H1 (cell line): ENCODE measurements around the gene DOCK1. TPM values are rescaled to one million over a fixed set of nuclear protein-coding genes. Genes with fewer than 3 reads are reported as not detected.
"Not testable (repeated sequence)": the region's sequence is repeated elsewhere in the genome, so short reads cannot be mapped to it uniquely, and the experiment has no call there.

ENCODE experiments used
- CTCF ChIA-PET: fragments of 300-600 bp; sonication (Branson Sonifier 250); formaldehyde crosslinking; loops from one replicate; lab custom pipeline; 2021; ENCODE audit not compliant: partially characterized antibody; lab: Charles Lee
- POLR2A ChIA-PET: fragments of 300-600 bp; sonication (Branson Sonifier 250); formaldehyde crosslinking; loops from one replicate; lab custom pipeline; 2021; ENCODE audit warnings: inconsistent platforms; ENCODE audit not compliant: partially characterized antibody; lab: Charles Lee
- DNase-seq, 2 experiments: peaks; one replicate each; pipeline versions ENCODE4 v3.0.0 to v3.0.0-alpha.2; 2010 to 2022; ENCODE audit warnings: low spot score in 2 of 2, low read depth in 1 of 2, mixed read lengths in 1 of 2
- FAIRE-seq: peaks from 2 replicates; lab custom pipeline; 2011; peaks lifted over from hg19 to GRCh38; lab: Jason Lieb, UNC
- H2AFZ ChIP-seq: 2 replicates; pipeline ENCODE4 v1.8.1; 2012; ENCODE audit warnings: low read length, inconsistent platforms
- H2AK5ac ChIP-seq: 2 replicates; pipeline ENCODE4 v1.6.1; 2013; ENCODE audit warnings: low read depth, low read length
- H2BK120ac ChIP-seq: replicated peaks from 2 replicates; pipeline ENCODE3; 2013; ENCODE audit warnings: low read depth, low read length, inconsistent platforms
- H2BK12ac ChIP-seq: 2 replicates; pipeline ENCODE4 v1.6.1; 2013; ENCODE audit warnings: low read depth, low read length
- H2BK15ac ChIP-seq: 2 replicates; pipeline ENCODE4 v1.6.1; 2013; ENCODE audit warnings: low read length
- H2BK20ac ChIP-seq: 2 replicates; pipeline ENCODE4 v1.6.1; 2013; ENCODE audit warnings: low read length
- H2BK5ac ChIP-seq: 2 replicates; pipeline ENCODE4 v1.6.1; 2013; ENCODE audit warnings: low read depth, low read length
- H3K14ac ChIP-seq: 2 replicates; pipeline ENCODE4 v1.6.1; 2013; ENCODE audit warnings: inconsistent platforms; ENCODE audit not compliant: insufficient read length
- H3K18ac ChIP-seq: 2 replicates; pipeline ENCODE4 v1.6.1; 2013; ENCODE audit warnings: low read length; ENCODE audit errors: extremely low read depth
- H3K23ac ChIP-seq: 2 replicates; pipeline ENCODE4 v1.6.1; 2013; ENCODE audit warnings: inconsistent platforms; ENCODE audit not compliant: insufficient read length
- H3K23me2 ChIP-seq: 2 replicates; pipeline ENCODE4 v1.6.1; 2013; ENCODE audit warnings: low read depth, low read length
- H3K27ac ChIP-seq: 2 replicates; pipeline ENCODE4 v1.6.1; 2011; ENCODE audit warnings: low read depth, low read length, inconsistent platforms
- H3K27me3 ChIP-seq, 4 experiments: replicated peaks in 1 of 4; 1 replicate in 1 of 4; 2 replicates in 3 of 4; pipeline versions ENCODE4 v1.6.1 to v1.8.1; 2011 to 2013; ENCODE audit warnings: low read length in 3 of 4, mild to moderate bottlenecking in 3 of 4, inconsistent platforms in 2 of 4, mixed read lengths in 2 of 4, moderate library complexity in 1 of 4; ENCODE audit not compliant: control insufficient read depth in 3 of 4, insufficient read depth in 3 of 4; ENCODE audit errors: extremely low read depth in 1 of 4
- H3K36me3 ChIP-seq, 4 experiments: 2 replicates each; pipeline versions ENCODE4 v1.6.1 to v1.8.1; 2011 to 2013; ENCODE audit warnings: mild to moderate bottlenecking in 4 of 4, low read length in 3 of 4, moderate library complexity in 2 of 4, control low read depth in 1 of 4, inconsistent platforms in 1 of 4; ENCODE audit not compliant: insufficient read depth in 4 of 4, control insufficient read depth in 2 of 4
- H3K4ac ChIP-seq: replicated peaks from 2 replicates; pipeline ENCODE3; 2013; ENCODE audit warnings: low read length, low read depth, mixed read lengths, inconsistent platforms; ENCODE audit not compliant: insufficient read length
- H3K4me1 ChIP-seq, 4 experiments: replicated peaks in 1 of 4; 1 replicate in 1 of 4; 2 replicates in 3 of 4; pipeline versions ENCODE4 v1.6.1 to v1.8.1; 2011 to 2013; ENCODE audit warnings: low read length in 3 of 4, inconsistent platforms in 2 of 4, mixed read lengths in 1 of 4; ENCODE audit not compliant: insufficient read depth in 4 of 4, control insufficient read depth in 3 of 4
- H3K4me2 ChIP-seq, 2 experiments: 2 replicates each; pipeline versions ENCODE4 v1.6.1 to v1.8.1; 2011 to 2013; ENCODE audit warnings: low read depth in 2 of 2, low read length in 2 of 2, control low read depth in 1 of 2, inconsistent platforms in 1 of 2, mild to moderate bottlenecking in 1 of 2; ENCODE audit not compliant: insufficient read depth in 1 of 2
- H3K4me3 ChIP-seq, 4 experiments: fragments of 200-600, 300-600 bp in 1 of 4; sonication (generic), shearing (Covaris generic), sonication (Bioruptor Twin) in 1 of 4; 2 replicates each; pipeline versions ENCODE4 v1.5.1 to v1.8.1; 2011 to 2016; ENCODE audit warnings: low read length in 4 of 4, low read depth in 3 of 4, control low read depth in 2 of 4, inconsistent platforms in 2 of 4, mild to moderate bottlenecking in 2 of 4, mixed read lengths in 1 of 4, moderate library complexity in 1 of 4; ENCODE audit not compliant: insufficient read depth in 2 of 4; ENCODE audit errors: extremely low read depth in 1 of 4
- H3K56ac ChIP-seq: replicated peaks from 2 replicates; pipeline ENCODE3; 2013; ENCODE audit warnings: low read depth, mild to moderate bottlenecking, mixed read lengths, low read length, inconsistent platforms; ENCODE audit not compliant: insufficient read length
- H3K79me1 ChIP-seq: 2 replicates; pipeline ENCODE4 v1.6.1; 2013; ENCODE audit warnings: low read depth, low read length, control low read depth
- H3K79me2 ChIP-seq, 2 experiments: 2 replicates each; pipeline versions ENCODE4 v1.6.1 to v1.8.1; 2012 to 2013; ENCODE audit warnings: low read length in 2 of 2, mild to moderate bottlenecking in 2 of 2, inconsistent platforms in 1 of 2; ENCODE audit not compliant: insufficient read depth in 2 of 2, control insufficient read depth in 1 of 2
- H3K9ac ChIP-seq, 4 experiments: replicated peaks in 1 of 4; 1 replicate in 1 of 4; 2 replicates in 3 of 4; pipeline versions ENCODE4 v1.6.1 to v1.8.1; 2011 to 2013; ENCODE audit warnings: low read depth in 3 of 4, low read length in 3 of 4, control low read depth in 2 of 4, mild to moderate bottlenecking in 2 of 4, moderate library complexity in 2 of 4, inconsistent platforms in 1 of 4; ENCODE audit errors: extremely low read depth in 1 of 4
- H3K9me3 ChIP-seq, 2 experiments: 2 replicates each; pipeline versions ENCODE4 v1.6.1 to v1.8.1; 2012 to 2013; ENCODE audit warnings: mild to moderate bottlenecking in 2 of 2, moderate library complexity in 2 of 2, control low read depth in 1 of 2, inconsistent platforms in 1 of 2, low read depth in 1 of 2, low read length in 1 of 2, mixed read lengths in 1 of 2; ENCODE audit not compliant: insufficient read depth in 2 of 2
- H4K20me1 ChIP-seq, 2 experiments: replicated peaks in 1 of 2; 2 replicates each; pipeline versions ENCODE3 to v1.8.1; 2011 to 2013; ENCODE audit warnings: inconsistent platforms in 2 of 2, low read length in 2 of 2, mild to moderate bottlenecking in 1 of 2; ENCODE audit not compliant: insufficient read depth in 2 of 2, control insufficient read depth in 1 of 2
- H4K5ac ChIP-seq: 2 replicates; pipeline ENCODE4 v1.6.1; 2013; ENCODE audit warnings: low read length, low read depth, mixed read lengths, inconsistent platforms; ENCODE audit not compliant: insufficient read length
- H4K8ac ChIP-seq: 2 replicates; pipeline ENCODE4 v1.8.0; 2013; ENCODE audit warnings: mild to moderate bottlenecking, moderate library complexity, low read length, inconsistent platforms; ENCODE audit not compliant: insufficient read depth; ENCODE audit errors: extremely low read depth
- H4K91ac ChIP-seq: replicated peaks from 2 replicates; pipeline ENCODE3; 2013; ENCODE audit warnings: low read length, mixed read lengths, inconsistent platforms; ENCODE audit not compliant: insufficient read length
- SP2 ChIP-seq: IDR thresholded peaks from 2 replicates; pipeline ENCODE4 v1.6.1; 2012; ENCODE audit warnings: mild to moderate bottlenecking, low read length, inconsistent platforms
- WGBS, 2 experiments: shearing (Covaris generic) in 1 of 2; methylation state at CpG; one replicate each; pipeline versions ENCODE4 v1.1.6 to v1.1.7; 2013 to 2015; ENCODE audit warnings: low lambda C conversion rate in 2 of 2, mixed read lengths in 2 of 2, inconsistent platforms in 1 of 2, low coverage in 1 of 2, missing lambda C conversion rate in 1 of 2; ENCODE audit not compliant: insufficient replicate concordance in 2 of 2, insufficient coverage in 1 of 2, insufficient read length in 1 of 2; ENCODE audit errors: extremely low coverage in 1 of 2, missing lambda C conversion rate in 1 of 2; 5-methylcytosine and 5-hydroxymethylcytosine counted together
- polyA plus RNA-seq, 7 experiments: library from polyadenylated mRNA; depleted of rRNA in 3 of 7; stranded (reverse) in 5 of 7; unstranded in 2 of 7; fragments of >200 nt in 5 of 7; fragments of 200-250 nt in 2 of 7; gene quantifications; 1 replicate in 5 of 7; 2 replicates in 1 of 7; 4 replicates in 1 of 7; pipeline versions ENCODE4 v1.2.1 to v1.2.3, GENCODE V29; 2011 to 2013; ENCODE audit warnings: missing spikeins in 2 of 7, mixed read lengths in 2 of 7
- total RNA-seq: library from RNA; stranded (reverse); fragmentation: NEBNext Ultra II Directional; extraction: Animal tissue kit (Norgen Biotek cat#: 25700); gene quantifications from 2 replicates; pipeline ENCODE4 v1.2.1, GENCODE V29; 2021

DOCK1 gene
- total and polyA plus RNA-seq, 2 of the 8 experiments (the other 6 are each of a cell fraction or from before 2014, with no cell fraction given) = 11.6 to 53.0 TPM

- CTCF ChIA-PET = interaction anchor here (0.6 kb wide), 1 partner anchor 472 kb away, joined by 3 read pairs; no protein-coding TSS in a partner anchor
- no peak overlapping the region for H2BK5ac ChIP-seq
- no peak overlapping the region for H3K14ac ChIP-seq
- H3K36me3 ChIP-seq = no peaks in the 10 kb centered on the region
- no peak overlapping the region for H4K5ac ChIP-seq
- no peak overlapping the region for H2AFZ ChIP-seq
- H3K79me1 ChIP-seq = no peaks in the 10 kb centered on the region
- no peak overlapping the region for H4K91ac ChIP-seq
- no peaks in the 10 kb centered on the region for H3K23me2 ChIP-seq
- H3K27ac ChIP-seq = no peak overlapping the region
- no peaks in the 10 kb centered on the region for H3K27me3 ChIP-seq
- H3K9ac ChIP-seq = no peak overlapping the region
- H2AK5ac ChIP-seq = no peak overlapping the region
- H2BK20ac ChIP-seq = no peak overlapping the region
- H3K79me2 ChIP-seq = no peaks in the 10 kb centered on the region
- H3K4me1 ChIP-seq = peaks cover 0 to 4% (median 1%) of the 10 kb centered on the region in 4 experiments; a peak in 4 of 7 replicates
- H3K4me3 ChIP-seq = no peak overlapping the region
- no peaks in the 10 kb centered on the region for H3K9me3 ChIP-seq
- peaks cover 0 to 3% of the 10 kb centered on the region in 2 experiments for H4K20me1 ChIP-seq
- no peak overlapping the region for H2BK12ac ChIP-seq
- H2BK15ac ChIP-seq = no peak overlapping the region
- WGBS, 2 experiments = 92% methylated on average over 5 of the region's 5 CpGs; no CpG with 5 or more reads in 1 of the 2 experiments
- FAIRE-seq = no peak
- POLR2A ChIA-PET = no interaction called here
- H3K4ac ChIP-seq = no peak overlapping the region
- no peak overlapping the region for H3K56ac ChIP-seq
- no peak overlapping the region for H4K8ac ChIP-seq
- H3K18ac ChIP-seq = no peak overlapping the region
- TF ChIP-seq SP2 = no peak
- H2BK120ac ChIP-seq = no peak overlapping the region
- H3K4me2 ChIP-seq = no peak overlapping the region
- DNase-seq = no peak
- no peak overlapping the region for H3K23ac ChIP-seq
These were observed 402.8 kb downstream of the DOCK1 start for GRCh38 chr10:127308031-127308430.

GRCh38 chr10:127309619-127310018, 404.4 kb downstream of the DOCK1 start:
- H2AK5ac ChIP-seq, H3K18ac ChIP-seq, H3K4me3 ChIP-seq, H2AFZ ChIP-seq, DNase-seq, H3K9ac ChIP-seq, H3K56ac ChIP-seq, FAIRE-seq, H2BK5ac ChIP-seq, H2BK15ac ChIP-seq, H3K9me3 ChIP-seq, H3K27ac ChIP-seq, H3K4ac ChIP-seq, H4K5ac ChIP-seq, H3K79me1 ChIP-seq, H4K20me1 ChIP-seq, H3K36me3 ChIP-seq, H2BK20ac ChIP-seq, H2BK120ac ChIP-seq, H3K79me2 ChIP-seq, H4K91ac ChIP-seq, H3K27me3 ChIP-seq, H4K8ac ChIP-seq, H3K14ac ChIP-seq, H3K4me2 ChIP-seq, POLR2A ChIA-PET, H2BK12ac ChIP-seq, H3K4me1 ChIP-seq, H3K23ac ChIP-seq, H3K23me2 ChIP-seq: not testable (repeated sequence)
- CTCF ChIA-PET = interaction anchor here (0.6 kb wide), 1 partner anchor 196 kb away, joined by 3 read pairs; no protein-coding TSS in a partner anchor
- WGBS, 2 experiments = 94% methylated on average over 2 of the region's 2 CpGs; no CpG with 5 or more reads in 1 of the 2 experiments
